ENCODE measurements around the gene GART.

DNA sequence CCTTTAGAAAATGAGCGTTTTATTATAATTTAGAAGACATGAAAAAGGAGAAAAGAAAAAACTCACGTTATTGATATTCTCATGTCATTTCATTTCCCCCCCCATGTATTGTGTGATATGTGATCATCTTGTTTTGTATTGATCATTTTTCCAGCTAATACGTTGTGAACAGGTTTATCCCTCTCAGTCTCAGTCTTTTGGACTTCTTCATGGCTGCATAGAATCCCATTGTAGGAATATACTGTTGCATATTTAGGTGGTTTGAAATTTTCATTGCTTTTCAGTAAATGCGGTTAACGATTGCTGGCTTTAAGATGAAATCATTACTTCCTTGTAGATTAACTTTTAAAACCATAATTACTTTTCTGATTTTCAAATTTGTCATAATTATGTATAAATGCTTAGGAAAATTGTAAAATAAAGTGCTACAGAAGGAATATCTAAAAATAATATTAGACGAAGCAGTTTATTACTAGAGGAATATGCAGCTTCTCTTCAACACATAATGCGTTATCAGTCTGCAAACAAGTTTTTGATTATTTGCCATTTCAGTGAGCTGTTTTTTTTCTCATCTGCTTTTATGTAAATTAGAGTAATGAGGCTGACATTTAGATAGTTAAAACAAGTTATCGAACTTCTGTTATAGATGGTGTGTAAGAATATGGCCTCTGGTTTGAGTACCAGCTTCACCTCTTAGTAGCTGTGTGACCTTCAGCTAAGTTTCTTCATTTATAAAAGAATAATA, 2.7 kb upstream of the GART start:
- TF ChIP-seq, protein P1, sequence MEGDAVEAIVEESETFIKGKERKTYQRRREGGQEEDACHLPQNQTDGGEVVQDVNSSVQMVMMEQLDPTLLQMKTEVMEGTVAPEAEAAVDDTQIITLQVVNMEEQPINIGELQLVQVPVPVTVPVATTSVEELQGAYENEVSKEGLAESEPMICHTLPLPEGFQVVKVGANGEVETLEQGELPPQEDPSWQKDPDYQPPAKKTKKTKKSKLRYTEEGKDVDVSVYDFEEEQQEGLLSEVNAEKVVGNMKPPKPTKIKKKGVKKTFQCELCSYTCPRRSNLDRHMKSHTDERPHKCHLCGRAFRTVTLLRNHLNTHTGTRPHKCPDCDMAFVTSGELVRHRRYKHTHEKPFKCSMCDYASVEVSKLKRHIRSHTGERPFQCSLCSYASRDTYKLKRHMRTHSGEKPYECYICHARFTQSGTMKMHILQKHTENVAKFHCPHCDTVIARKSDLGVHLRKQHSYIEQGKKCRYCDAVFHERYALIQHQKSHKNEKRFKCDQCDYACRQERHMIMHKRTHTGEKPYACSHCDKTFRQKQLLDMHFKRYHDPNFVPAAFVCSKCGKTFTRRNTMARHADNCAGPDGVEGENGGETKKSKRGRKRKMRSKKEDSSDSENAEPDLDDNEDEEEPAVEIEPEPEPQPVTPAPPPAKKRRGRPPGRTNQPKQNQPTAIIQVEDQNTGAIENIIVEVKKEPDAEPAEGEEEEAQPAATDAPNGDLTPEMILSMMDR (optimal IDR thresholded peaks at IDR 0.05 in 1 of 3, IDR thresholded peaks at IDR 0.05 in 1 of 3, conservative IDR thresholded peaks at IDR 0.05 in 1 of 3; ENCODE audit: extremely low read depth in 1 of 3, insufficient read depth in 2 of 3, low read length in 3 of 3), result no peak
- no peak for TF ChIP-seq EZH2 (IDR thresholded peaks at IDR 0.05; ENCODE audit: low read length)
